ENCODE data around the gene MACROD2. TPM values are rescaled to one million over a fixed set of nuclear protein-coding genes. Genes with fewer than 3 reads are reported as not detected.
"Not testable (repeated sequence)": the region's sequence is repeated elsewhere in the genome, so short reads cannot be mapped to it uniquely, and the experiment has no call there.

MACROD2 gene
- total RNA-seq, 1 experiment from 2014 or later = 1.3 TPM

- in situ Hi-C loops (cut with HindIII; ENCODE audit: low pct_unique_long_range_greater_than_20kb, low sequenced_read_pairs) = not testable (repeated sequence)
Measured at GRCh38 chr20:14215880-14216279, 220.6 kb downstream of the MACROD2 start.

GRCh38 chr20:14219801-14220461 lies 224.6 kb downstream of the MACROD2 start:
- DNase-seq (ENCODE audit: low read depth, low spot score) = no peak
- in situ Hi-C loops (cut with HindIII; ENCODE audit: low pct_unique_long_range_greater_than_20kb, low sequenced_read_pairs) = no loop called here

More at GRCh38 chr20:14215880-14216279, 220.6 kb downstream of the MACROD2 start:
- not testable (repeated sequence) for DNase-seq (ENCODE audit: low read depth, low spot score)

- in situ Hi-C loops (cut with HindIII; ENCODE audit: low pct_unique_long_range_greater_than_20kb, low sequenced_read_pairs) = no loop called here
- peak; percentile 92 for DNase-seq (ENCODE audit: low read depth, low spot score)
Measured at GRCh38 chr20:14220986-14221385, 225.7 kb downstream of the MACROD2 start.

- in situ Hi-C loops (cut with HindIII; ENCODE audit: low pct_unique_long_range_greater_than_20kb, low sequenced_read_pairs) = no loop called here
- no peak for DNase-seq (ENCODE audit: low read depth, low spot score)
Measured at GRCh38 chr20:14223806-14224205, 228.5 kb downstream of the MACROD2 start.

GRCh38 chr20:14226051-14227049 lies 231.0 kb downstream of the MACROD2 start:
- in situ Hi-C loops (cut with HindIII; ENCODE audit: low pct_unique_long_range_greater_than_20kb, low sequenced_read_pairs); DNase-seq (ENCODE audit: low read depth, low spot score): not testable (repeated sequence)

- in situ Hi-C loops (cut with HindIII; ENCODE audit: low pct_unique_long_range_greater_than_20kb, low sequenced_read_pairs) = no loop called here
Measured at GRCh38 chr20:14232650-14233049, 237.3 kb downstream of the MACROD2 start.

GRCh38 chr20:14234666-14235295 lies 239.5 kb downstream of the MACROD2 start:
- in situ Hi-C loops (cut with HindIII; ENCODE audit: low pct_unique_long_range_greater_than_20kb, low sequenced_read_pairs) = no loop called here
- DNase-seq (ENCODE audit: low read depth, low spot score) = no peak

More at GRCh38 chr20:14232650-14233049, 237.3 kb downstream of the MACROD2 start:
- DNase-seq (ENCODE audit: low read depth, low spot score) = peak; percentile 61

- in situ Hi-C loops (cut with HindIII; ENCODE audit: low pct_unique_long_range_greater_than_20kb, low sequenced_read_pairs) = no loop called here
- DNase-seq (ENCODE audit: low read depth, low spot score) = no peak
Measured at GRCh38 chr20:14235355-14235754, 240.0 kb downstream of the MACROD2 start.

GRCh38 chr20:14245368-14245970 lies 250.2 kb downstream of the MACROD2 start:
- no peak for DNase-seq (ENCODE audit: low read depth, low spot score)
- in situ Hi-C loops (cut with HindIII; ENCODE audit: low pct_unique_long_range_greater_than_20kb, low sequenced_read_pairs) = no loop called here

GRCh38 chr20:14259689-14260088 lies 264.4 kb downstream of the MACROD2 start:
- in situ Hi-C loops (cut with HindIII; ENCODE audit: low pct_unique_long_range_greater_than_20kb, low sequenced_read_pairs) = no loop called here

GRCh38 chr20:14260367-14260766 lies 265.1 kb downstream of the MACROD2 start:
- in situ Hi-C loops (cut with HindIII; ENCODE audit: low pct_unique_long_range_greater_than_20kb, low sequenced_read_pairs) = no loop called here
- no peak for DNase-seq (ENCODE audit: low read depth, low spot score)

More at GRCh38 chr20:14259689-14260088, 264.4 kb downstream of the MACROD2 start:
- DNase-seq (ENCODE audit: low read depth, low spot score) = peak; percentile 42

GRCh38 chr20:14264869-14265268 lies 269.6 kb downstream of the MACROD2 start:
- peak; percentile 70 for DNase-seq (ENCODE audit: low read depth, low spot score)
- in situ Hi-C loops (cut with HindIII; ENCODE audit: low pct_unique_long_range_greater_than_20kb, low sequenced_read_pairs) = no loop called here

GRCh38 chr20:14266246-14266645 lies 270.9 kb downstream of the MACROD2 start:
- DNase-seq (ENCODE audit: low read depth, low spot score) = no peak
- in situ Hi-C loops (cut with HindIII; ENCODE audit: low pct_unique_long_range_greater_than_20kb, low sequenced_read_pairs) = no loop called here

GRCh38 chr20:14270751-14271150 lies 275.4 kb downstream of the MACROD2 start:
- in situ Hi-C loops (cut with HindIII; ENCODE audit: low pct_unique_long_range_greater_than_20kb, low sequenced_read_pairs); DNase-seq (ENCODE audit: low read depth, low spot score): not testable (repeated sequence)

- in situ Hi-C loops (cut with HindIII; ENCODE audit: low pct_unique_long_range_greater_than_20kb, low sequenced_read_pairs) = no loop called here
- no peak for DNase-seq (ENCODE audit: low read depth, low spot score)
Measured at GRCh38 chr20:14282140-14282539, 286.8 kb downstream of the MACROD2 start.

GRCh38 chr20:14284443-14284842 lies 289.1 kb downstream of the MACROD2 start:
- DNase-seq (ENCODE audit: low read depth, low spot score) = no peak
- in situ Hi-C loops (cut with HindIII; ENCODE audit: low pct_unique_long_range_greater_than_20kb, low sequenced_read_pairs) = no loop called here
